ENCODE measurements around the gene PCF11.

DNA sequence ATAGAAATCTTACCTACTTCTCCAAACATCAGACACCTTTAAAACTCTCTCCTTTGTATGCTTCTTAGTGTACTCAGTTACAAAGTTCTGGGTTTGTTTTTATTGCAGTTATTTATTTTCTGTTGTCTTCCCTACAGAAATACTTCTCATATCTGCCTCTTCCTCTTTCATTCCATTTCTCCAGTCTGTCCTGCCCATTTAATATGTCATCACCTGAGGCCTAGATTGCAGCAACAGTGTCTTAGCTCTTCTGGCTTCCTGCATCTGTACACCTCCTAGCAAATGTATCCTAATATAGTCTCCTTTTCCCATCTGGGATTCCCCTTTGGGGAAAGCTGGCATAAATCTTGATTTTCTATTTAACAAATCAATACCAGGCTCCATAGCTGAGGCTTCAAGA, 34.9 kb upstream of the PCF11 start:
- TF ChIP-seq, protein P1, sequence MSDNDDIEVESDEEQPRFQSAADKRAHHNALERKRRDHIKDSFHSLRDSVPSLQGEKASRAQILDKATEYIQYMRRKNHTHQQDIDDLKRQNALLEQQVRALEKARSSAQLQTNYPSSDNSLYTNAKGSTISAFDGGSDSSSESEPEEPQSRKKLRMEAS (IDR thresholded peaks at IDR 0.05), result no peak
- TF ChIP-seq, protein P2, sequence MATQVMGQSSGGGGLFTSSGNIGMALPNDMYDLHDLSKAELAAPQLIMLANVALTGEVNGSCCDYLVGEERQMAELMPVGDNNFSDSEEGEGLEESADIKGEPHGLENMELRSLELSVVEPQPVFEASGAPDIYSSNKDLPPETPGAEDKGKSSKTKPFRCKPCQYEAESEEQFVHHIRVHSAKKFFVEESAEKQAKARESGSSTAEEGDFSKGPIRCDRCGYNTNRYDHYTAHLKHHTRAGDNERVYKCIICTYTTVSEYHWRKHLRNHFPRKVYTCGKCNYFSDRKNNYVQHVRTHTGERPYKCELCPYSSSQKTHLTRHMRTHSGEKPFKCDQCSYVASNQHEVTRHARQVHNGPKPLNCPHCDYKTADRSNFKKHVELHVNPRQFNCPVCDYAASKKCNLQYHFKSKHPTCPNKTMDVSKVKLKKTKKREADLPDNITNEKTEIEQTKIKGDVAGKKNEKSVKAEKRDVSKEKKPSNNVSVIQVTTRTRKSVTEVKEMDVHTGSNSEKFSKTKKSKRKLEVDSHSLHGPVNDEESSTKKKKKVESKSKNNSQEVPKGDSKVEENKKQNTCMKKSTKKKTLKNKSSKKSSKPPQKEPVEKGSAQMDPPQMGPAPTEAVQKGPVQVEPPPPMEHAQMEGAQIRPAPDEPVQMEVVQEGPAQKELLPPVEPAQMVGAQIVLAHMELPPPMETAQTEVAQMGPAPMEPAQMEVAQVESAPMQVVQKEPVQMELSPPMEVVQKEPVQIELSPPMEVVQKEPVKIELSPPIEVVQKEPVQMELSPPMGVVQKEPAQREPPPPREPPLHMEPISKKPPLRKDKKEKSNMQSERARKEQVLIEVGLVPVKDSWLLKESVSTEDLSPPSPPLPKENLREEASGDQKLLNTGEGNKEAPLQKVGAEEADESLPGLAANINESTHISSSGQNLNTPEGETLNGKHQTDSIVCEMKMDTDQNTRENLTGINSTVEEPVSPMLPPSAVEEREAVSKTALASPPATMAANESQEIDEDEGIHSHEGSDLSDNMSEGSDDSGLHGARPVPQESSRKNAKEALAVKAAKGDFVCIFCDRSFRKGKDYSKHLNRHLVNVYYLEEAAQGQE (IDR thresholded peaks at IDR 0.05; ENCODE audit: low read depth), result no peak
